ENCODE measurements around the gene EYA3.

- no peak for TF ChIP-seq CTCF (conservative IDR thresholded peaks at IDR 0.05; ENCODE audit: low read depth, low read length)
- no peak for TF ChIP-seq EZH2 (IDR thresholded peaks at IDR 0.05; ENCODE audit: low read length, unreplicated experiment)
- no peak for TF ChIP-seq EZH2phosphoT487 (IDR thresholded peaks at IDR 0.05; ENCODE audit: borderline replicate concordance, low read length)
Measured at GRCh38 chr1:28066393-28067154, 21.8 kb downstream of the EYA3 start.

Data from PC-3 (cell line).